Activated naive CD8-positive, alpha-beta T cell treated with anti-CD3 and anti-CD28 coated beads for 36 hours (primary cell): ENCODE results near the gene ARNT2. TPM values are rescaled to one million over a fixed set of nuclear protein-coding genes. Genes with fewer than 3 reads are reported as not detected.

ENCODE experiments used
- DNase-seq: peaks from one replicate; pipeline ENCODE4 v3.0.0; 2021
- H3K27ac Mint-ChIP-seq: one replicate; pipeline ENCODE4 v1.8.0; 2022; ENCODE audit warnings: mild to moderate bottlenecking, moderate library complexity, mixed read lengths
- H3K27me3 Mint-ChIP-seq: one replicate; pipeline ENCODE4 v1.8.0; 2022; ENCODE audit warnings: mild to moderate bottlenecking, mixed read lengths
- H3K36me3 Mint-ChIP-seq: one replicate; pipeline ENCODE4 v1.8.0; 2021; ENCODE audit warnings: mild to moderate bottlenecking, mixed read lengths
- H3K4me1 Mint-ChIP-seq: one replicate; pipeline ENCODE4 v1.8.0; 2021; ENCODE audit warnings: mixed read lengths
- H3K4me3 Mint-ChIP-seq: one replicate; pipeline ENCODE4 v1.8.0; 2022; ENCODE audit warnings: mild to moderate bottlenecking, moderate library complexity, mixed read lengths
- H3K9me3 Mint-ChIP-seq: one replicate; pipeline ENCODE4 v1.8.0; 2022; ENCODE audit warnings: mixed read lengths
- total RNA-seq, 2 experiments: library from RNA; stranded (reverse); gene quantifications; one replicate each; pipeline ENCODE4 v1.2.3, GENCODE V29; 2021

The ARNT2 gene
- total RNA-seq, 2 experiments from 2014 or later: not detected

DNA sequence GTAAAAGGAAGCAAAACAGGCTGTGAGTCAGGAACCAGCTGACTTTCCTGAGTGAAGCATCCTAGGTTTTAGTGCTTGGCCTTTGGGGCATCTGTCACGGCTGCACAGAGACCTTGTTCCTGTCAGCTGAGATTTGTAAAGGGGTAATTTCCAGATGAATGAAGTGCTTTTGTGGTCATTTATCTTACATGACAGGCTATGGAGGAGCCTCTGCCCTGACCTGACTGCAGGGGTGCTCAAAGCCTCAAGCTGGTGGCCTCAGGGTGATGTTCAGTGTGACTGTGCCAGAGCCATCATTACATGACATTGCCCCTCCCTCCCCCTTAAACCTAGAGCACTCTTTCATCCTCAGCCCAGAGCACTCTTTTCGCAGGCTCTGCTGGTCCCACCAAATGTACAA is 132.5 kb downstream of the ARNT2 start:
- Mint-ChIP-seq H3K4me3 (no peak overlapping the region), H3K9me3 (peaks cover 7% of the 10 kb centered on the region), H3K4me1 (no peaks in the 10 kb centered on the region), H3K27ac (no peak overlapping the region), H3K27me3 (peaks cover 39% of the 10 kb centered on the region), H3K36me3 (no peaks in the 10 kb centered on the region)
- no peak for DNase-seq

DNA sequence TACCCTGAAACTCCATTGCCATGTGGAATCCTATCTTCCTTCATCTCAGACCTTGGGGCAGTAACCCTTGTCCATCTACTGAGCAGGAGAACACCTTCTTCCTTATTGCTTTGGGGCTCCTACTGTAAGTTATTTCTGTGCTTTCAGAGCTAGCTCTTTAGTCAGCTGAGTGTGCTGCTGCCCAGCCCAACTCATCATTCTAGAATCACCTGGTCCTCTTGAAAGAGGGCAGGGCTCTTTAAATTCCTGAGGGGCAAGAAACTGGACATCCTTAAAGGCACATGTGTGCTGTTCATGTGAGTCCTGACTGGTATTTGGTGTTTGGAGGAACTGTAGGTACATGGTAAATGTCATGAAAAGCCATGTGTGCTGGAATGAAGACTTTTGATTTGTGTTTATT is 140.9 kb downstream of the ARNT2 start:
- no peaks in the 10 kb centered on the region for H3K4me1 Mint-ChIP-seq
- H3K9me3 Mint-ChIP-seq: peaks cover 2% of the 10 kb centered on the region
- DNase-seq: no peak
- no peaks in the 10 kb centered on the region for H3K36me3 Mint-ChIP-seq
- H3K27ac Mint-ChIP-seq: no peak overlapping the region
- no peak overlapping the region for H3K4me3 Mint-ChIP-seq
- peaks cover 26% of the 10 kb centered on the region for H3K27me3 Mint-ChIP-seq

DNA sequence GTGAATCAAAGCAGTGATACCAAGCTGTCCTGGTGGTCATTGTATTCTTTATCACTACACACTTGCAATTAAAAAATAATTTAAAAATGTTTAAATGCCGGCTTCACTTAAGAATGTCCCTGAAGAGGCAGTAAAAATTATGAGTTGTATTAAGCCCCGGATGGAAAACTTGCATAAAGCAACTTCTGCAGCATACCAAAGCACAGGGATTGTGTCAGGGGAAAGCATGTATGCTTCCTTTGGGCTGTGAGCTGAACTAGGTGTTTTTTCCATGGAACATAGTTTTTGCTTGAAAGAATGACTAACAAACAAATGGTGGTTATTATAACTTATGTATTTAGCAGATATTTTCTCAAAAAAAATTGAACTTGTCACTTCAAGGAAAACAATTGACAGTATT is 143.1 kb downstream of the ARNT2 start:
- no peak for DNase-seq
- Mint-ChIP-seq H3K36me3 (no peaks in the 10 kb centered on the region), H3K4me3 (no peak overlapping the region), H3K9me3 (no peaks in the 10 kb centered on the region), H3K27ac (no peak overlapping the region), H3K27me3 (peaks cover 22% of the 10 kb centered on the region), H3K4me1 (peaks cover 3% of the 10 kb centered on the region)

DNA sequence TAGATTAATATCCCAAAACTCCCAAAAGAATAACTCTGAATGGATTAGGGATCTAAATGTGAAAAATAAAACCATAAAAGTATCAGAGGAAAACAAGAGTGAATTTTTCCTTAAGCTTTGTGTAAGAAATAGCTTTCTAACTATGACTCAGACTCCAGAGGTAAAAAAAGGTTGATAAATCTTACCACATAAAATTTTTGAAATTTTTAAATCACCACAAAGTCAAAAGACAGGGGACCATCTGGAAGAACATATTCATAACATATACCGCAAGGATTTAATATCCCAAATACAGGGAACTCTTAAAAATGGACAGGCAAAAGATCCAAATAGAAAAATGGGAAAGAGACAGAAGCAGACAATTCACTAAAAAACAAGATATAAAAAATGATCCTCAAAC is 145.0 kb downstream of the ARNT2 start:
- no peak overlapping the region for H3K4me3 Mint-ChIP-seq
- H3K27ac Mint-ChIP-seq: no peak overlapping the region
- no peaks in the 10 kb centered on the region for H3K36me3 Mint-ChIP-seq
- H3K27me3 Mint-ChIP-seq: peaks cover 22% of the 10 kb centered on the region
- DNase-seq: no peak
- H3K9me3 Mint-ChIP-seq: no peaks in the 10 kb centered on the region
- H3K4me1 Mint-ChIP-seq: peaks cover 3% of the 10 kb centered on the region

DNA sequence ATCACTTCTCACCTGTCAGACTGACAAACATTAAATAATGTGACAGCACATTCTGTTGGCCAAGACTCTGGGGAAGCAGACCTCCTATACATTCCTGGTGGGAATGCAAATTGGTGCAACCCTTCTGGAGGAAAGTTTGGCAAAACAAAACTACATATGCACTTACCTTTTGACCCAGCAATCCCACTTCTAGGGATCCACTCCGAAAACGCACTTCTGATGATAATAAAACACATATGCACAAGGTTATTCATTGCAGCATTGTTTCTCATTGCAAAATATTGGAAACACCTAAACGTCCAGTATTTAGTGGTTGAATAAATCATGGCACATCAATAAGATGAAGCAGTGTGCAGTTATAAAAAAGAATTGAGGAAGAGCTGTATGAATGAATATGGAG is 145.5 kb downstream of the ARNT2 start:
- Mint-ChIP-seq H3K4me1 (peaks cover 3% of the 10 kb centered on the region), H3K27ac (no peak overlapping the region), H3K36me3 (no peaks in the 10 kb centered on the region), H3K4me3 (no peak overlapping the region), H3K9me3 (no peaks in the 10 kb centered on the region), H3K27me3 (peaks cover 25% of the 10 kb centered on the region)
- no peak for DNase-seq

DNA sequence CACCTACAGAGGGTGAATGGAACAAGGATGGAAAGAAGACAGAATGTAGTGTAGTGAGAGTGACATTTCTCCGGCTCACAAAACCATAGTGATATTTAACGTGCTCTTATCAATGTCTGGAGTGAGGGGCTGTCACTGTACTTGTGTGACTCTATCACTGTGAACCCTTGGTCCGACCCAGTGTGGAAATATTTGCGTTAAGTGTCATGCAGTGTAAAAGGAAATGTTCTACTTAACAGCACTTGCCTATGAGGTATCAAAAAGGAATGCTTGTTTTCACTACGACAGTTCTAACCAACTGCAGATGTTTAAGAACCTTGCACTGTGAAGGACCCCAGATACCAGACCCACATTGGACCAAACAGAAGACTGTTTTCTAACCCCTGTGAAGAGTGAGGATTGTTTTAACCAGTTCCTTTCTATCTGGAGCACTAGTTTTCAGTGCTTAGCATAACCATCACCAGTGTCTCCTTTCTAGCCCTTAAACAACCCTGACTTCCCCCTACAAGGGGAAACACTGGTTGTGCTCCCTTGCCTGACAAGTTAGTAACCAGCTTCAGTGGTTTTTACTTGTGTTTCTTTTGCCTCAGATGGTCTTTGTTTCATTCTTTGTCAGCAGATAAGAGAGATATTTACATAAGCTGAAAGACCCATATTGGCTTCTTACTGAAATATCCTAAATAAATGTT is 146.2 kb downstream of the ARNT2 start:
- Mint-ChIP-seq H3K9me3 (no peaks in the 10 kb centered on the region), H3K27me3 (peaks cover 32% of the 10 kb centered on the region), H3K27ac (no peak overlapping the region), H3K36me3 (no peaks in the 10 kb centered on the region), H3K4me3 (no peak overlapping the region), H3K4me1 (peaks cover 3% of the 10 kb centered on the region)
- no peak for DNase-seq

DNA sequence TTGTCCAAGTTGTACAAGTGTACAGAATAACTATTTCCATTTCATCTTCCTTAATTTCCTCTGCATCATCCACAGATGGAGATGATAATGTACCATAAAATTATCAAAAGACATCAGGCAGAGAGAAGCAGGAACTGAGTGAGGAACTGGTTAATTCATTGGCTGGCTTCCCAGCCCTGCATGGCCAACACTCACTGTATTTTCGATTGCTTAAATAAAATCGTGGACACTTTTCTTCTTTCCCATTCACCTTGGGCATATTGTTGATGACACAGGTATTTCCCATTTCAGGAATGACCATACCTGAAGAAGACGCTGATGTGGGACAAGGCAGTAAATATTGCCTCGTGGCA is 146.7 kb downstream of the ARNT2 start:
- Mint-ChIP-seq H3K9me3 (no peaks in the 10 kb centered on the region), H3K27ac (no peak overlapping the region), H3K27me3 (peaks cover 32% of the 10 kb centered on the region), H3K4me1 (peaks cover 3% of the 10 kb centered on the region), H3K36me3 (no peaks in the 10 kb centered on the region), H3K4me3 (no peak overlapping the region)
- DNase-seq: no peak

DNA sequence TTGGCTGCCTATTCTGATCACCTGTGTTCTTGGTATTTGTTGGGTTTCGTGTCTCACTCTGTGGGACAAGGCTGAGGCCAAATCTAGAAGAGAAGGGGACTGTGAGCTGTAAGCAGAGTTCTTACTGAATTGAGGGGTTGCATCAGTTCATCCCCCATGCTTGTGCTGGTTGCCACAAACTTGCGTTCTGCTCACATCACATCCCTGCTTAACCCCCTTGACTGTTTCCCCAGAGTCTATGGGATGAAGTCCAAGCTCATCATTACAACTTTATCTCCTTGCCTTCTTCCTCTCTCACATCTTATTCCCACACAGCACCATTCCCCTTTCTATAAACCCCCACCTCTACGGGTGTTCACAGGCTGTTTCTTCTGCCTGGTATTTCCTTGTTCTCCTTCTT is 147.2 kb downstream of the ARNT2 start:
- Mint-ChIP-seq H3K27me3 (peaks cover 30% of the 10 kb centered on the region), H3K36me3 (no peaks in the 10 kb centered on the region), H3K9me3 (no peaks in the 10 kb centered on the region), H3K4me3 (no peak overlapping the region), H3K27ac (no peak overlapping the region), H3K4me1 (peaks cover 3% of the 10 kb centered on the region)
- DNase-seq: no peak

DNA sequence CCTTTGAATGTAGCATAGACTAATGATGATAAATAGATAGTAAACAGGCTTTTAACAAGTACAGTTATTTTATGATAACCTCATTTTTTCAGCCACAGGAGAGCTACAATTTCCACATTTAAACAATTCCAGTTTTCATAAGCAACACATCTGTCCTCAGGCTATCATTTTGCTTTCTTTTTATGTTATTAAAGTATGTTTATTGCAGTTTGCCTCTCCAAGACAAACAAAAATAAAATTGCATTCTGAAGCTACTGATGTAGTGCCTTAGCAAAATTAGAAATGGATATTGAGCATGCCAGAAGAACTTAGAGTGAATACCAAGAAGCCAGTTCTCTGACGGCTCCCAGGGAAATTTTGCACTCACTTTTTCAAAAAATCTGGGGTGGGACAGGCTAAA is 150.4 kb downstream of the ARNT2 start:
- H3K27ac Mint-ChIP-seq: no peak overlapping the region
- H3K9me3 Mint-ChIP-seq: no peaks in the 10 kb centered on the region
- H3K27me3 Mint-ChIP-seq: peaks cover 26% of the 10 kb centered on the region
- DNase-seq: no peak
- H3K4me3 Mint-ChIP-seq: no peak overlapping the region
- H3K36me3 Mint-ChIP-seq: no peaks in the 10 kb centered on the region
- peaks cover 3% of the 10 kb centered on the region for H3K4me1 Mint-ChIP-seq

DNA sequence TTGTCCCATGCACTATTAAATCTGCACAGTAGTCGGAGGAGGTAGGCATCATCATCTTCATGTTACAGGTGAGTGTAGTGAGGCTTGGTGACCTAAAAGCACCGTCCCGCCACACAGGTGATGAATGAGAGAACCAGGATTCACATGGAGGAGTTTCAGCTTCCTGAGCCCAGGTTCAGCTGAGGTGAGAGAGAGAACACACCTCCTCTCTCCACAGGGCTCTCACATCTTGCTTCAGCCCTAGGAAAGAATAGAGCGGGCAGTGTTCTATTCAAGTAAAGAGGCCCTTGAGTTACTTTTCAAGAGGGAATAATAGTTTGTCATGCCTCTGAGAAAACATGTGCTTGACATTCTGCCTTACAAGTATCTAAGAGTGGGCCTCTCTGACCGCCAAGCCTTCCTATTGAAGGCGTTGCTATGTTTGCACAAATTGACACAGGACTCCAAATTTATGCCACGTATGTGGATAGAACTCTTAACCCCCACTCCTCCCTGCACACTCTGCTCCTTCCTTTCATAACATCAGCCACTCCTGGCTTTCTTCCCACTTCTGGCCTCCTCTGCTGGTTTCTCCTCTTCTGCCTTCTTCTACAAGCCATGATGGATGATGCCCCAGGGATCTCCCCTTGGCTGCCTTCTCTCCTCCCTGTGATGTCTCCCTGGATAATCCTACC is 152.6 kb downstream of the ARNT2 start:
- Mint-ChIP-seq H3K27me3 (peaks cover 27% of the 10 kb centered on the region), H3K9me3 (no peaks in the 10 kb centered on the region), H3K4me1 (no peaks in the 10 kb centered on the region), H3K36me3 (no peaks in the 10 kb centered on the region), H3K4me3 (no peak overlapping the region), H3K27ac (no peak overlapping the region)
- DNase-seq: no peak

DNA sequence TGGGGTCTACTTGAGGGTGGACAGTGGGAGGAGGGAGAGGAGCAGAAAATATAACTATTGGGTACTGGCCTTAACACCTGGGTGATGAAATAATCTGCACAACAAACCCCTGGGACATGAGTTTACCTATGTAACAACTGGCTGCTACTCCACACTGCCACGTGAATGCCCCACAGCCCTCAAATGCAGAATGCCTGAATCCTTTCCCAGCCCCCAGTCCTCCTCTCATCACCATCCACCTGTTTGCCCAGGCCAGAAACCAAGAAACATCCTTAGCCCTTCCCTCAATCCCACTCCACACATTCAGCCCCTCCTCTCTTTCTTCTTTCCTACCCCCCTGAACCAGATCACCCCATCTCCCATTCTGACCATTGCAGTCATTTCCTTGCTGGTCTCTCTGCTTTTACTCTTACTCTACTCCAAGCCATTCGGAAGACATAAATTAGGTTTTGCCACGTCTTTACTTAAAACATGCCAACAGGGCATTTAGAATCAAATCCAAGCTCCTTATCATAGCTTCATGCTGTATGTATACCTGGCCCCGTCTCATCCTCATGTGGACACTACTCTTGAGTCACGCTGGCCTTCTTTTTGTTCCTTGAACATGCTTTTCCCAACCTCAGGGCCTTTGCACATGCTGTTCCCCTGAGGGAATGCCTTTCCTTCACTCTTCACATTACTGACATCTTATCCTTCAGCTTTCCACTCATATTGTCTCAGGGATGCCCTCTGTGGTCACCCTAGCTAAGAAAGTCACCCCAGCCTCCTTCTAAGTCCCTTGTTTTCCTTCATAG is 153.5 kb downstream of the ARNT2 start:
- Mint-ChIP-seq H3K9me3 (no peaks in the 10 kb centered on the region), H3K4me3 (no peak overlapping the region), H3K27ac (no peak overlapping the region), H3K36me3 (no peaks in the 10 kb centered on the region), H3K4me1 (no peaks in the 10 kb centered on the region), H3K27me3 (peaks cover 27% of the 10 kb centered on the region)
- DNase-seq: no peak

DNA sequence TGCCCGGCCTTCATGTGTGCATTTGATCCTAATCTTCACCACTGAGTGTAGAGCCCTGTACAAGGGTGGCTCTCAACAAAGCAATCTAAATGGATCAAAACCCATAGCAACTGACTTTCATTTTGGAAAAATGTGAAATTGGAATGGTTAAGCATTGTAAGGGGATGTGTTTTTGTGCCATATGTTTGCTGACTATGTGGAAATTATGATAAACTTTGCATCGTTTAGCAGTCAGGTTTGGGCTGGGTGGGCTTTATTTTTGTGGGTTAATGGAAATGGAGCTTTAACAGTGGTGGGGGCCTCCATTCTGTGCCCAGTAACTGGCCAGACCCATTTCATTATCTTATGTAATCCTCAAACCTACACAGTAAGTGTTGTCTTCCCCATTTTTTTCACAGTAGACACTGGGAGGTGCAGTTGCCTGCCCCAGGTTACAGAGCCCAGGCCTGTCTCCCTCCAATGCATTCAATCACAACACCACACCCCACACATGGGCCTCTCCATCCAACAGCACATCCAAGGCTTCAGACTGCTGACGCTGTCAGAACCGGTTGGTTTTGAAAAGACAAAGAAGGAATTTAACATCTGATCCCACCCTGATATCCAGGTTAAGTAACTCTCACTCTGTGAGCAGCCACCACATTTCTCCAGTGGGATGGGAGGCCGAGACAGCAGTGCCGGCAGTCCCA is 154.6 kb downstream of the ARNT2 start:
- H3K9me3 Mint-ChIP-seq: no peaks in the 10 kb centered on the region
- H3K4me3 Mint-ChIP-seq: no peak overlapping the region
- DNase-seq: no peak
- H3K4me1 Mint-ChIP-seq: no peaks in the 10 kb centered on the region
- peaks cover 30% of the 10 kb centered on the region for H3K27me3 Mint-ChIP-seq
- no peak overlapping the region for H3K27ac Mint-ChIP-seq
- H3K36me3 Mint-ChIP-seq: no peaks in the 10 kb centered on the region

DNA sequence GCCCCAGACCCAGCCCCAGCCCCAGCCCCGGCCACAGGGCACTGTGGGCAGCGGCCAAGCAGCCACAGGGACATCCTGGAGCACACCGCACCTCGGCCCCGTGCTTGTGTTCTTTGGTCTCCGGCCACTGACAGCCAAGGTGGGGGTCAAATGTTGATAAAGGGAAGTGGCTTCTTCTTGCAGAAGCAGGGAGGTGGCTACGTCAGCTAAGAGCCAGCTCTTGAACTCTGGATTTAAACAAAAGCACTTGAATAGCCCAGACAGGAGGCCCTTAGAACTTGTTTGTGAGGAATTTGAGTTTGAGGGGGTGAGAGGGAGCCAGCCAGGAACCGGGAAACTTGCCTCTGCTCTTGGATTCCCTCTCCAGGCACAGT is 155.1 kb downstream of the ARNT2 start:
- H3K27me3 Mint-ChIP-seq: peaks cover 30% of the 10 kb centered on the region
- H3K4me1 Mint-ChIP-seq: no peaks in the 10 kb centered on the region
- H3K27ac Mint-ChIP-seq: no peak overlapping the region
- no peaks in the 10 kb centered on the region for H3K9me3 Mint-ChIP-seq
- H3K36me3 Mint-ChIP-seq: no peaks in the 10 kb centered on the region
- no peak for DNase-seq
- H3K4me3 Mint-ChIP-seq: no peak overlapping the region

DNA sequence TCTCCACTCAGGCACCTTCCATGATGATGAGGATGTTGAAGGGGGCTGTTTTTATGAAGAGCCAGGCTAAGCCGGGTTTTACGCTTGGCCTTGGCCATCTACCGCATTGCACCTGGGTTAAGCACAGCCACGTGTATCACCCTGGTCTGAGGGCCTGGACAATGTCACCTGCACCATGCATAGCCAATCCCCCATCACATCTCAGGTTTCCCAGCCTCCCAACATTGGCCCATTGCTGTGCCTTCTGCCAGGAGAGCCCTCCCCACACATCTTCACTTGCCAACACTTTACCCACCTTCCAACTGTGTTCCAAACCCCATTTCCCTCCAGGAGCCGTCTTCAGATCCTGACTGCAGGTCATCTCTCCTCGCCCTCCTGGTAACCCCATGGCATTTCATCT is 155.6 kb downstream of the ARNT2 start:
- Mint-ChIP-seq H3K9me3 (no peaks in the 10 kb centered on the region), H3K4me3 (no peak overlapping the region), H3K36me3 (no peaks in the 10 kb centered on the region), H3K27ac (no peak overlapping the region), H3K27me3 (peaks cover 26% of the 10 kb centered on the region), H3K4me1 (no peaks in the 10 kb centered on the region)
- no peak for DNase-seq
